Keratinocyte (primary cell): ENCODE results near the gene XIRP2. TPM values are rescaled to one million over a fixed set of nuclear protein-coding genes. Genes with fewer than 3 reads are reported as not detected.

ENCODE experiments used
- DNase-seq: peaks from one replicate; pipeline ENCODE4 v3.0.0-alpha.2; 2011; ENCODE audit warnings: low read depth, missing footprints, low spot score
- FAIRE-seq: peaks from 2 replicates; lab custom pipeline; 2011; peaks lifted over from hg19 to GRCh38; lab: Jason Lieb, UNC
- H2AFZ ChIP-seq: 2 replicates; pipeline ENCODE4 v1.6.0; 2012; ENCODE audit warnings: low read length, control low read depth, inconsistent platforms; ENCODE audit not compliant: control insufficient read depth
- H3K27ac ChIP-seq: 2 replicates; pipeline ENCODE4 v1.5.1; 2011; ENCODE audit warnings: low read length; ENCODE audit not compliant: control insufficient read depth, insufficient read depth
- H3K27me3 ChIP-seq: 3 replicates; pipeline ENCODE4 v1.6.0; 2011; ENCODE audit warnings: low read length; ENCODE audit not compliant: control insufficient read depth, insufficient read depth; ENCODE audit errors: extremely low read depth
- H3K36me3 ChIP-seq, 2 experiments: 2 replicates in 1 of 2; 3 replicates in 1 of 2; pipeline ENCODE4 v1.5.1; 2011; ENCODE audit warnings: low read length in 2 of 2, mild to moderate bottlenecking in 1 of 2; ENCODE audit not compliant: control insufficient read depth in 2 of 2, insufficient read depth in 2 of 2; ENCODE audit errors: extremely low read depth in 1 of 2
- H3K4me1 ChIP-seq: 3 replicates; pipeline ENCODE4 v1.5.1; 2011; ENCODE audit warnings: low read length; ENCODE audit not compliant: control insufficient read depth, insufficient read depth; ENCODE audit errors: extremely low read depth
- H3K4me2 ChIP-seq: 3 replicates; pipeline ENCODE4 v1.6.0; 2011; ENCODE audit warnings: low read depth, low read length; ENCODE audit not compliant: control insufficient read depth, insufficient read depth; ENCODE audit errors: extremely low read depth
- H3K4me3 ChIP-seq, 3 experiments: fragments of 200-600 bp in 1 of 3; sonication (generic) in 1 of 3; 2 replicates in 2 of 3; 3 replicates in 1 of 3; pipeline ENCODE4 v1.5.1; 2011 to 2016; ENCODE audit warnings: low read length in 3 of 3, mild to moderate bottlenecking in 3 of 3, control low read depth in 2 of 3, inconsistent platforms in 1 of 3, low read depth in 1 of 3, mixed read lengths in 1 of 3, mixed run types in 1 of 3, moderate library complexity in 1 of 3; ENCODE audit not compliant: control insufficient read depth in 2 of 3, insufficient read depth in 2 of 3; ENCODE audit errors: extremely low read depth in 1 of 3
- H3K79me2 ChIP-seq: 2 replicates; pipeline ENCODE4 v1.6.0; 2012; ENCODE audit warnings: low read length; ENCODE audit not compliant: control insufficient read depth, insufficient read depth
- H3K9ac ChIP-seq: 3 replicates; pipeline ENCODE4 v1.6.0; 2011; ENCODE audit warnings: low read length; ENCODE audit not compliant: control insufficient read depth, insufficient read depth; ENCODE audit errors: extremely low read depth
- H3K9me1 ChIP-seq: 3 replicates; pipeline ENCODE4 v1.6.0; 2011; ENCODE audit warnings: low read length; ENCODE audit not compliant: control insufficient read depth, insufficient read depth; ENCODE audit errors: extremely low read depth
- H3K9me3 ChIP-seq: 2 replicates; pipeline ENCODE4 v1.5.1; 2012; ENCODE audit warnings: low read depth, low read length; ENCODE audit not compliant: control insufficient read depth
- H4K20me1 ChIP-seq: 3 replicates; pipeline ENCODE4 v1.6.0; 2011; ENCODE audit warnings: low read length; ENCODE audit not compliant: control insufficient read depth, insufficient read depth; ENCODE audit errors: extremely low read depth
- EZH2 ChIP-seq: IDR thresholded peaks from one replicate; pipeline ENCODE4 v1.6.1; 2012; ENCODE audit warnings: inconsistent platforms, mild to moderate bottlenecking, low read length, moderate library complexity
- dilution Hi-C: fragments of 300-500 bp; cut with MboI; formaldehyde crosslinking; loops from one replicate; pipeline ENCODE4 v1.7.0; 2020; ENCODE audit warnings: low sequenced_read_pairs; ENCODE audit not compliant: extremely low pct_ligation_motif_present
- polyA plus RNA-seq, 5 experiments: library from polyadenylated mRNA; depleted of rRNA in 3 of 5; stranded (reverse) in 3 of 5; stranded (forward) in 1 of 5; unstranded in 1 of 5; fragments of >200 nt; gene quantifications; 1 replicate in 1 of 5; 2 replicates in 3 of 5; 3 replicates in 1 of 5; pipeline versions ENCODE4 v1.2.1 to v1.2.3, GENCODE V29; 2011 to 2012; ENCODE audit warnings: missing spikeins in 2 of 5, low read depth in 1 of 5, low replicate concordance in 1 of 5
- TF ChIP-seq, protein P1 (sequence below), 3 experiments: IDR thresholded peaks in 1 of 3; conservative IDR thresholded peaks in 1 of 3; optimal IDR thresholded peaks in 1 of 3; 2 replicates in 2 of 3; 3 replicates in 1 of 3; pipeline versions ENCODE3 to v1.5.1; 2011; ENCODE audit warnings: low read length in 3 of 3, mild to moderate bottlenecking in 3 of 3, moderate library complexity in 2 of 3, control low read depth in 1 of 3, inconsistent platforms in 1 of 3; ENCODE audit not compliant: insufficient read depth in 2 of 3; ENCODE audit errors: extremely low read depth in 1 of 3

The XIRP2 gene
- polyA plus RNA-seq, 1 donor (not counting 4 experiments of a cell fraction or from before 2014, with no cell fraction given) = 0.01 TPM

DNA sequence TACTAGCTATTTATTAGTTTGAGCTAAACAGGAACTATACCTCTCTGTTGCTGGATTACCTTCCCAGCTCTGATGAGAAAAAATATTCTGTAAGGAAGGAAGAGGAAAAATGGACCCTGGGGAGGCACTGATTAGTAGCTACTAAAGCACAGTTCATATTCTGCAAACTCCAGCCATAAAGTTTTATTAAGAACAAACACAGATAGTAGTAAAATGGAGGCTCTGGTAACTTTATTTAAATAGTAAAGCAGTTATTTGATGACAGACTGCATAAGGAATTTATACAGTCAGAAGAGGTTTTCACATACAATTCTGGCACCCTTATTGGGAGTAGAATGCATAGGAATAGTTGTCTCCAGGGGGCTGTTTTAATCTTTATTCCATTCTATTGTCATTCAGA is 84.1 kb downstream of the XIRP2 start:
- Histone ChIP-seq H3K79me2 (no peaks in the 10 kb centered on the region), H2AFZ (no peak overlapping the region), H3K4me1 (no peaks in the 10 kb centered on the region), H3K9me3 (no peaks in the 10 kb centered on the region), H3K4me3 (no peak overlapping the region), H3K27me3 (no peaks in the 10 kb centered on the region), H3K4me2 (no peak overlapping the region), H3K36me3 (no peaks in the 10 kb centered on the region), H4K20me1 (no peaks in the 10 kb centered on the region), H3K9ac (no peak overlapping the region), H3K9me1 (no peaks in the 10 kb centered on the region), H3K27ac (no peak overlapping the region)
- TF ChIP-seq, protein P1, sequence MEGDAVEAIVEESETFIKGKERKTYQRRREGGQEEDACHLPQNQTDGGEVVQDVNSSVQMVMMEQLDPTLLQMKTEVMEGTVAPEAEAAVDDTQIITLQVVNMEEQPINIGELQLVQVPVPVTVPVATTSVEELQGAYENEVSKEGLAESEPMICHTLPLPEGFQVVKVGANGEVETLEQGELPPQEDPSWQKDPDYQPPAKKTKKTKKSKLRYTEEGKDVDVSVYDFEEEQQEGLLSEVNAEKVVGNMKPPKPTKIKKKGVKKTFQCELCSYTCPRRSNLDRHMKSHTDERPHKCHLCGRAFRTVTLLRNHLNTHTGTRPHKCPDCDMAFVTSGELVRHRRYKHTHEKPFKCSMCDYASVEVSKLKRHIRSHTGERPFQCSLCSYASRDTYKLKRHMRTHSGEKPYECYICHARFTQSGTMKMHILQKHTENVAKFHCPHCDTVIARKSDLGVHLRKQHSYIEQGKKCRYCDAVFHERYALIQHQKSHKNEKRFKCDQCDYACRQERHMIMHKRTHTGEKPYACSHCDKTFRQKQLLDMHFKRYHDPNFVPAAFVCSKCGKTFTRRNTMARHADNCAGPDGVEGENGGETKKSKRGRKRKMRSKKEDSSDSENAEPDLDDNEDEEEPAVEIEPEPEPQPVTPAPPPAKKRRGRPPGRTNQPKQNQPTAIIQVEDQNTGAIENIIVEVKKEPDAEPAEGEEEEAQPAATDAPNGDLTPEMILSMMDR (optimal IDR thresholded peaks at IDR 0.05 in 1 of 3, IDR thresholded peaks at IDR 0.05 in 1 of 3, conservative IDR thresholded peaks at IDR 0.05 in 1 of 3; ENCODE audit: extremely low read depth in 1 of 3, insufficient read depth in 2 of 3, low read length in 3 of 3) = no peak
- TF ChIP-seq EZH2 = no peak
- dilution Hi-C loops = no loop called here
- FAIRE-seq = no peak
- DNase-seq = no peak

GRCh38 chr2:166984188-166984587 is 95.9 kb downstream of the XIRP2 start:
- no peaks in the 10 kb centered on the region for H3K9me3 ChIP-seq

More at GRCh38 chr2:166984188-166984587, 95.9 kb downstream of the XIRP2 start:
- Histone ChIP-seq H3K4me3 (no peak overlapping the region), H3K79me2 (no peaks in the 10 kb centered on the region), H3K9ac (no peak overlapping the region), H3K9me1 (no peaks in the 10 kb centered on the region), H3K36me3 (no peaks in the 10 kb centered on the region), H4K20me1 (no peaks in the 10 kb centered on the region), H3K4me1 (no peaks in the 10 kb centered on the region), H3K4me2 (no peak overlapping the region), H2AFZ (no peak overlapping the region), H3K27me3 (no peaks in the 10 kb centered on the region), H3K27ac (no peak overlapping the region)
- DNase-seq (no peak), FAIRE-seq (no peak)
- TF ChIP-seq EZH2 = no peak
- TF ChIP-seq, protein P1 (optimal IDR thresholded peaks at IDR 0.05 in 1 of 3, IDR thresholded peaks at IDR 0.05 in 1 of 3, conservative IDR thresholded peaks at IDR 0.05 in 1 of 3; ENCODE audit: extremely low read depth in 1 of 3, insufficient read depth in 2 of 3, low read length in 3 of 3) = no peak
- dilution Hi-C loops = no loop called here
